Measurements from ENCODE around the gene PIGK. TPM values are rescaled to one million over a fixed set of nuclear protein-coding genes. Genes with fewer than 3 reads are reported as not detected.

PIGK gene
- total and polyA plus RNA-seq, 2 of the 4 experiments (the other 2 are of a cell fraction), result 15.6 to 21.2 TPM

- Histone ChIP-seq H3K4ac (ENCODE audit: low read depth, low read length) (no peak overlapping the region), H3K27me3 (ENCODE audit: control insufficient read depth, insufficient read depth, low read length) (no peaks in the 10 kb centered on the region), H3K56ac (ENCODE audit: extremely low read depth, insufficient read depth, low read length) (no peak overlapping the region), H3K14ac (replicated peaks; ENCODE audit: low read depth, low read length) (no peak overlapping the region), H3K18ac (ENCODE audit: low read depth, low read length) (no peak overlapping the region), H3K4me3 (ENCODE audit: insufficient read depth, low read depth, low read length) (no peak overlapping the region), H4K91ac (ENCODE audit: insufficient read depth, low read depth, low read length) (no peak overlapping the region), H2AK9ac (replicated peaks; ENCODE audit: low read depth, low read length, poor library complexity) (no peak overlapping the region), H2BK15ac (ENCODE audit: low read depth, low read length) (no peak overlapping the region), H4K8ac (ENCODE audit: low read depth in 2 of 2, low read length in 2 of 2) (no peak overlapping the region), H3K36me3 (ENCODE audit: control insufficient read depth, insufficient read depth, low read length) (no peaks in the 10 kb centered on the region), H3K79me1 (ENCODE audit: low read depth in 1 of 2, low read length in 2 of 2) (no peaks in the 10 kb centered on the region), H2BK20ac (ENCODE audit: low read depth, low read length) (no peak overlapping the region), H4K20me1 (ENCODE audit: insufficient read depth, low read length) (no peaks in the 10 kb centered on the region), H2BK120ac (ENCODE audit: low read depth, low read length) (no peak overlapping the region), H3K9ac (ENCODE audit: low read depth, low read length) (no peak overlapping the region), H3K27ac (ENCODE audit: insufficient read depth, low read length) (no peak overlapping the region), H3K4me1 (ENCODE audit: control insufficient read depth, insufficient read depth, low read length) (no peaks in the 10 kb centered on the region), H2AFZ (replicated peaks; ENCODE audit: low read length, poor library complexity) (no peak overlapping the region), H3K4me2 (ENCODE audit: low read depth, low read length) (no peak overlapping the region), H4K5ac (ENCODE audit: low read depth, low read length) (no peak overlapping the region), H2BK5ac (ENCODE audit: low read depth, low read length, poor library complexity, severe bottlenecking) (no peak overlapping the region), H2AK5ac (ENCODE audit: low read depth, low read length) (no peak overlapping the region), H3K9me3 (ENCODE audit: control insufficient read depth, insufficient read depth, low read length) (no peaks in the 10 kb centered on the region), H3K23ac (ENCODE audit: low read depth, low read length) (no peak overlapping the region), H3K9me1 (ENCODE audit: insufficient read depth, low read length) (no peaks in the 10 kb centered on the region)
- dilution Hi-C loops (cut with HindIII; ENCODE audit: low sequenced_read_pairs, unreplicated experiment) (no loop called here), intact Hi-C loops (cut with micrococcal nuclease) (no loop called here), in situ Hi-C loops (cut with MboI; ENCODE audit: low sequenced_read_pairs) (no loop called here)
- TF ChIP-seq MAFK (IDR thresholded peaks at IDR 0.05; ENCODE audit: low read depth, low read length) (no peak), POLR2A (IDR thresholded peaks at IDR 0.05; ENCODE audit: low read depth, low read length) (no peak), MAZ (IDR thresholded peaks at IDR 0.05; ENCODE audit: borderline replicate concordance, low read depth, low read length) (no peak), RFX5 (IDR thresholded peaks at IDR 0.05; ENCODE audit: low read depth, low read length) (no peak), CHD1 (IDR thresholded peaks at IDR 0.05; ENCODE audit: low read depth, low read length) (no peak), CEBPB (IDR thresholded peaks at IDR 0.05; ENCODE audit: low read depth, low read length) (no peak), RAD21 (IDR thresholded peaks at IDR 0.05; ENCODE audit: low read length) (no peak), FOS (IDR thresholded peaks at IDR 0.05; ENCODE audit: low read depth, low read length) (no peak), RCOR1 (IDR thresholded peaks at IDR 0.05; ENCODE audit: insufficient replicate concordance, low read length) (no peak), NFE2L2 (IDR thresholded peaks at IDR 0.05; ENCODE audit: low read depth, low read length) (no peak), BHLHE40 (IDR thresholded peaks at IDR 0.05; ENCODE audit: low read depth, low read length) (no peak), SMC3 (IDR thresholded peaks at IDR 0.05; ENCODE audit: low read depth, low read length) (no peak), MXI1 (IDR thresholded peaks at IDR 0.05; ENCODE audit: borderline replicate concordance, low read depth, low read length) (no peak), CTCF (conservative IDR thresholded peaks at IDR 0.05; ENCODE audit: low read depth, low read length) (no peak)
- TF ChIP-seq, protein P1, sequence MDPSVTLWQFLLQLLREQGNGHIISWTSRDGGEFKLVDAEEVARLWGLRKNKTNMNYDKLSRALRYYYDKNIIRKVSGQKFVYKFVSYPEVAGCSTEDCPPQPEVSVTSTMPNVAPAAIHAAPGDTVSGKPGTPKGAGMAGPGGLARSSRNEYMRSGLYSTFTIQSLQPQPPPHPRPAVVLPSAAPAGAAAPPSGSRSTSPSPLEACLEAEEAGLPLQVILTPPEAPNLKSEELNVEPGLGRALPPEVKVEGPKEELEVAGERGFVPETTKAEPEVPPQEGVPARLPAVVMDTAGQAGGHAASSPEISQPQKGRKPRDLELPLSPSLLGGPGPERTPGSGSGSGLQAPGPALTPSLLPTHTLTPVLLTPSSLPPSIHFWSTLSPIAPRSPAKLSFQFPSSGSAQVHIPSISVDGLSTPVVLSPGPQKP (IDR thresholded peaks at IDR 0.05; ENCODE audit: borderline replicate concordance, low read depth, low read length), result no peak
- TF ChIP-seq, protein P2, sequence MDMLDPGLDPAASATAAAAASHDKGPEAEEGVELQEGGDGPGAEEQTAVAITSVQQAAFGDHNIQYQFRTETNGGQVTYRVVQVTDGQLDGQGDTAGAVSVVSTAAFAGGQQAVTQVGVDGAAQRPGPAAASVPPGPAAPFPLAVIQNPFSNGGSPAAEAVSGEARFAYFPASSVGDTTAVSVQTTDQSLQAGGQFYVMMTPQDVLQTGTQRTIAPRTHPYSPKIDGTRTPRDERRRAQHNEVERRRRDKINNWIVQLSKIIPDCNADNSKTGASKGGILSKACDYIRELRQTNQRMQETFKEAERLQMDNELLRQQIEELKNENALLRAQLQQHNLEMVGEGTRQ (IDR thresholded peaks at IDR 0.05; ENCODE audit: low read depth, low read length), result no peak
- no TSS peak for BruUV-seq (replicated peaks)
- WGBS, 2 experiments (ENCODE audit: extremely low coverage in 2 of 2, insufficient read length in 1 of 2), result no CpG with 5 or more reads among the region's 1 CpG
- no peak for DNase-seq
- ChIA-PET POLR2A (ENCODE audit: unreplicated experiment) (no interaction called here), CTCF (no interaction called here)
- ATAC-seq (ENCODE audit: low read depth), result no peak
These were observed 79.8 kb downstream of the PIGK start for GRCh38 chr1:77139389-77139788.

Measured in IMR-90 (cell line).